HepG2 (cell line): ENCODE measurements around the gene SESN2. TPM values are rescaled to one million over a fixed set of nuclear protein-coding genes. Genes with fewer than 3 reads are reported as not detected.
A peak's percentile ranks its signal among the peaks of the same experiment; 100 is the strongest.

ENCODE experiments used
- ATAC-seq: fragments of 200-7000 bp; cut with Tn5 transposase; 3 replicates; pipeline ENCODE4 v1.9.1; 2020; ENCODE audit warnings: mild to moderate bottlenecking, moderate library complexity
- BruUV-seq: library from RNA; stranded (reverse); fragments of 400-500 nt; replicated peaks from 2 replicates; lab custom pipeline; 2021; lab: Mats Ljungman, UMichigan
- CTCF ChIA-PET: fragments of 300-600 bp; formaldehyde crosslinking; extraction: SDS; loops from one replicate; lab custom pipeline; 2021; ENCODE audit warnings: low total read pairs, inconsistent platforms, low intra/inter-chr PET ratio; lab: Yijun Ruan, JAX
- POLR2A ChIA-PET: fragments of 350-600 bp; sonication (Branson Sonifier 250); formaldehyde crosslinking; loops from one replicate; lab custom pipeline; 2020; ENCODE audit warnings: antibody characterized with exemption, inconsistent platforms; lab: Yijun Ruan, JAX
- DNase-seq: peaks from one replicate; pipeline ENCODE4 v3.0.0-alpha.2; 2015; ENCODE audit warnings: low spot score
- FAIRE-seq: peaks from 3 replicates; lab custom pipeline; 2011; peaks lifted over from hg19 to GRCh38; lab: Jason Lieb, UNC
- H2AFZ ChIP-seq: one replicate; pipeline ENCODE4 v1.6.1; 2011; ENCODE audit warnings: low read length, inconsistent platforms
- H3K27ac ChIP-seq: fragments of 300-600 bp; 3 replicates; pipeline ENCODE4 v1.8.0; 2011; ENCODE audit warnings: mixed run types, mild to moderate bottlenecking, mixed read lengths, low read length, inconsistent platforms; ENCODE audit not compliant: insufficient read depth; ENCODE audit errors: extremely low read length
- H3K27me3 ChIP-seq, 2 experiments: fragments of 200-600 bp in 1 of 2; 2 replicates in 1 of 2; 3 replicates in 1 of 2; pipeline versions ENCODE4 v1.6.0 to v1.8.0; 2011; ENCODE audit warnings: low read length in 2 of 2, mild to moderate bottlenecking in 2 of 2, moderate library complexity in 2 of 2, inconsistent platforms in 1 of 2; ENCODE audit not compliant: insufficient read depth in 2 of 2, control insufficient read depth in 1 of 2
- H3K36me3 ChIP-seq, 2 experiments: fragments of 200-600 bp in 1 of 2; replicated peaks in 1 of 2; 2 replicates in 1 of 2; 3 replicates in 1 of 2; pipeline versions ENCODE4 v1.5.1 to v1.8.0; 2011; ENCODE audit warnings: low read length in 2 of 2, inconsistent platforms in 1 of 2; ENCODE audit not compliant: insufficient read depth in 2 of 2, control insufficient read depth in 1 of 2
- H3K4me1 ChIP-seq: 2 replicates; pipeline ENCODE4 v1.5.1; 2012; ENCODE audit warnings: low read length, inconsistent platforms; ENCODE audit not compliant: insufficient read depth
- H3K4me2 ChIP-seq: 2 replicates; pipeline ENCODE4 v1.6.0; 2011; ENCODE audit warnings: low read depth, low read length, inconsistent platforms
- H3K4me3 ChIP-seq, 3 experiments: fragments of 200-600 bp in 1 of 3; sonication (generic), shearing (Covaris generic) in 1 of 3; replicated peaks in 1 of 3; 2 replicates each; pipeline ENCODE4 v1.5.1; 2011 to 2016; ENCODE audit warnings: low read length in 3 of 3, inconsistent platforms in 2 of 3, low read depth in 2 of 3, mild to moderate bottlenecking in 2 of 3, control low read depth in 1 of 3, mixed read lengths in 1 of 3; ENCODE audit not compliant: insufficient read depth in 1 of 3
- H3K79me2 ChIP-seq: one replicate; pipeline ENCODE4 v1.6.1; 2011; ENCODE audit warnings: low read length, inconsistent platforms; ENCODE audit not compliant: insufficient read depth
- H3K9ac ChIP-seq: 2 replicates; pipeline ENCODE4 v1.6.0; 2011; ENCODE audit warnings: mild to moderate bottlenecking, low read depth, low read length, inconsistent platforms; ENCODE audit not compliant: insufficient read depth
- H3K9me3 ChIP-seq: 2 replicates; pipeline ENCODE4 v1.5.1; 2012; ENCODE audit warnings: mild to moderate bottlenecking, low read length
- H4K20me1 ChIP-seq: 2 replicates; pipeline ENCODE4 v1.6.0; 2011; ENCODE audit warnings: inconsistent platforms, mild to moderate bottlenecking, low read length, moderate library complexity; ENCODE audit not compliant: insufficient read depth
- EZH2 ChIP-seq: conservative IDR thresholded peaks from 2 replicates; pipeline ENCODE4 v1.6.1; 2012; ENCODE audit warnings: mild to moderate bottlenecking, low read depth, low read length, moderate library complexity
- USF2 ChIP-seq, 2 experiments: sonication (generic) in 1 of 2; formaldehyde crosslinking in 1 of 2; IDR thresholded peaks; 2 replicates each; pipeline versions ENCODE4 v1.5.1 to v1.6.1; 2011 to 2020; ENCODE audit warnings: borderline replicate concordance in 1 of 2, low read depth in 1 of 2, low read length in 1 of 2, mild to moderate bottlenecking in 1 of 2, missing genetic modification reagents in 1 of 2, moderate library complexity in 1 of 2
- ZNF484 ChIP-seq: sonication (generic); formaldehyde crosslinking; IDR thresholded peaks from 2 replicates; pipeline ENCODE4 v1.5.1; 2020; ENCODE audit warnings: mild to moderate bottlenecking, low read depth, missing genetic modification reagents, borderline replicate concordance
- ZNF792 ChIP-seq: IDR thresholded peaks from 2 replicates; pipeline ENCODE4 v1.6.1; 2016
- WGBS: methylation state at CpG from one replicate; pipeline ENCODE4 v1.1.6; 2017; ENCODE audit warnings: low lambda C conversion rate; 5-methylcytosine and 5-hydroxymethylcytosine counted together
- in situ Hi-C: cut with HindIII; loops from 2 replicates; pipeline ENCODE4 v1.10.0; 2017; ENCODE audit warnings: low pct_unique_long_range_greater_than_20kb; ENCODE audit not compliant: extremely low pct_ligation_motif_present
- intact Hi-C: fragments of 100-400 bp; cut with micrococcal nuclease; formaldehyde crosslinking; loops from one replicate; pipeline ENCODE4 v1.10.0; 2022; ENCODE audit not compliant: unreplicated experiment
- polyA plus RNA-seq, 8 experiments: library from polyadenylated mRNA; depleted of rRNA in 3 of 8; stranded (reverse) in 7 of 8; unstranded in 1 of 8; fragments of >200 nt; fragmentation: Illumina TruSeq in 4 of 8; extraction: Trizol in 4 of 8; gene quantifications; 2 replicates each; pipeline versions ENCODE4 v1.2.1 to v1.2.3, GENCODE V29; 2011 to 2016; ENCODE audit warnings: low read depth in 4 of 8, missing spikeins in 1 of 8, mixed read lengths in 1 of 8; ENCODE audit not compliant: insufficient read depth in 1 of 8
- total RNA-seq, 5 experiments: library from RNA; depleted of rRNA; stranded (reverse); fragments of >200 nt; fragmentation: Illumina TruSeq; extraction: Trizol; gene quantifications; 2 replicates each; pipeline ENCODE4 v1.2.3, GENCODE V29; 2016; ENCODE audit warnings: low read depth in 1 of 5

SESN2 gene
- total and polyA plus RNA-seq, 2 of the 13 experiments (the other 11 are each of a cell fraction or from before 2014, with no cell fraction given) = 13.2 to 19.1 TPM

GRCh38 chr1:28241638-28242241 is 17.6 kb upstream of the SESN2 start:
- TF ChIP-seq USF2 (IDR thresholded peaks at IDR 0.05; ENCODE audit: low read depth, low read length) = 0 out of 2 replicates have a peak, but pooled peaks have one; percentile 19
- 0 out of 2 replicates have a peak, but pooled peaks have one; percentile 23 for TF ChIP-seq USF2 (CRISPR knock-in tag; IDR thresholded peaks at IDR 0.05; ENCODE audit: borderline replicate concordance)
- no peak for TF ChIP-seq ZNF484 (CRISPR knock-in tag)
- no peak for TF ChIP-seq EZH2
- no peak for TF ChIP-seq ZNF792 (CRISPR knock-in tag)
- TF ChIP-seq, all 625 proteins: peak for 1
- in situ Hi-C loops (loop anchor here (25.0 kb wide), 1 partner anchor 346 kb away; the partner anchor contains the start of gene RAB42), intact Hi-C loops (no loop called here)

More at GRCh38 chr1:28241638-28242241, 17.6 kb upstream of the SESN2 start:
- Histone ChIP-seq H3K4me1 (peaks cover 51% of the 10 kb centered on the region), H3K9ac (no peak overlapping the region), H3K27me3 (peaks cover 0 to under 1% of the 10 kb centered on the region in 2 experiments; a peak in 1 of 5 replicates), H3K9me3 (no peaks in the 10 kb centered on the region), H2AFZ (no peak overlapping the region), H4K20me1 (no peaks in the 10 kb centered on the region), H3K4me3 (no peak overlapping the region), H3K4me2 (no peak overlapping the region), H3K36me3 (peaks cover 1 to 2% of the 10 kb centered on the region in 2 experiments; a peak in 4 of 5 replicates), H3K79me2 (peaks cover 15% of the 10 kb centered on the region), H3K27ac (peak overlapping the region; percentile 2)
- FAIRE-seq = no peak
- DNase-seq = no peak
- POLR2A ChIA-PET = interaction anchor here (0.9 kb wide), 1 partner anchor 87 kb away, joined by 3 read pairs; the partner anchor contains the start of gene MED18
- CTCF ChIA-PET = no interaction called here
- no TSS peak for BruUV-seq
- 92% methylated on average over 10 of the region's 10 CpGs for WGBS
- no peak for ATAC-seq
